Neural cell (in vitro differentiated cells): ENCODE measurements around the gene DAZAP1. TPM values are rescaled to one million over a fixed set of nuclear protein-coding genes. Genes with fewer than 3 reads are reported as not detected.

Source experiments
- H2AFZ ChIP-seq: fragments of 200-600, 300-800 bp; sonication (generic), shearing (Covaris generic); 2 replicates; pipeline ENCODE4 v1.6.0; 2014; ENCODE audit warnings: low read depth, mild to moderate bottlenecking, antibody characterized with exemption, low read length, moderate library complexity
- H3F3A ChIP-seq: fragments of 200-600 bp; shearing (Covaris generic); 2 replicates; pipeline ENCODE4 v1.6.1; 2016; ENCODE audit warnings: mild to moderate bottlenecking, moderate library complexity, mixed read lengths, antibody characterized with exemption, low read length; ENCODE audit not compliant: insufficient read depth, poor library complexity, severe bottlenecking
- H3K27ac ChIP-seq: fragments of 200-600, 300-800 bp; sonication (generic), shearing (Covaris generic); 2 replicates; pipeline ENCODE4 v1.5.1; 2014; ENCODE audit warnings: mild to moderate bottlenecking, low read length, moderate library complexity
- H3K27me3 ChIP-seq: fragments of 300-800, 200-600 bp; sonication (generic), shearing (Covaris generic); 2 replicates; pipeline ENCODE4 v1.6.0; 2014; ENCODE audit warnings: mild to moderate bottlenecking, low read depth, low read length, moderate library complexity; ENCODE audit not compliant: insufficient read depth
- H3K36me3 ChIP-seq: fragments of 300-800, 200-600 bp; sonication (generic), shearing (Covaris generic); 2 replicates; pipeline ENCODE4 v1.5.1; 2014; ENCODE audit warnings: mild to moderate bottlenecking, antibody characterized with exemption, low read length, moderate library complexity; ENCODE audit not compliant: insufficient read depth
- H3K4me2 ChIP-seq: fragments of 300-800, 200-600 bp; sonication (generic), shearing (Covaris generic); 2 replicates; pipeline ENCODE4 v1.6.0; 2014; ENCODE audit warnings: mild to moderate bottlenecking, low read length
- H3K4me3 ChIP-seq: fragments of 300-800, 200-600 bp; sonication (generic), shearing (Covaris generic); 2 replicates; pipeline ENCODE4 v1.5.1; 2014; ENCODE audit warnings: mild to moderate bottlenecking, low read length, moderate library complexity
- H3K79me2 ChIP-seq: fragments of 200-600 bp; shearing (Covaris generic); replicated peaks from 2 replicates; pipeline ENCODE4 v1.6.0; 2014; ENCODE audit warnings: mild to moderate bottlenecking, low read length, moderate library complexity; ENCODE audit not compliant: insufficient read depth
- H3K9ac ChIP-seq: fragments of 300-800, 200-600 bp; sonication (generic), shearing (Covaris generic); 2 replicates; pipeline ENCODE4 v1.6.1; 2016; ENCODE audit warnings: mild to moderate bottlenecking, low read length, mixed read lengths
- H3K9me2 ChIP-seq: fragments of 200-600 bp; shearing (Covaris generic); 2 replicates; pipeline ENCODE4 v1.6.1; 2016; ENCODE audit warnings: mild to moderate bottlenecking, low read length, mixed read lengths; ENCODE audit not compliant: insufficient read depth
- H3K9me3 ChIP-seq: fragments of 200-600, 300-800 bp; sonication (generic), shearing (Covaris generic); 2 replicates; pipeline ENCODE4 v1.6.1; 2016; ENCODE audit warnings: mild to moderate bottlenecking, mixed run types, low read length, moderate library complexity, mixed read lengths
- H4K20me1 ChIP-seq: fragments of 200-600 bp; shearing (Covaris generic); 2 replicates; pipeline ENCODE4 v1.6.1; 2016; ENCODE audit warnings: mild to moderate bottlenecking, mixed run types; ENCODE audit not compliant: insufficient read depth
- EP300 ChIP-seq: fragments of 450-650 bp; conservative IDR thresholded peaks from 2 replicates; pipeline ENCODE4 v1.6.1; 2014; ENCODE audit warnings: antibody characterized with exemption, mild to moderate bottlenecking, moderate library complexity; ENCODE audit not compliant: poor library complexity, severe bottlenecking
- EZH2 ChIP-seq: fragments of 200-600, 300-800 bp; shearing (Covaris generic), sonication (generic); IDR thresholded peaks from 2 replicates; pipeline ENCODE4 v1.6.1; 2014; ENCODE audit warnings: antibody characterized with exemption, low read length, borderline replicate concordance, mild to moderate bottlenecking; ENCODE audit not compliant: insufficient read depth, poor library complexity, severe bottlenecking
- MXI1 ChIP-seq: fragments of 450-650 bp; conservative IDR thresholded peaks from 2 replicates; pipeline ENCODE4 v1.6.1; 2014; ENCODE audit warnings: antibody characterized with exemption, mild to moderate bottlenecking; ENCODE audit not compliant: poor library complexity, severe bottlenecking
- POLR2AphosphoS5 ChIP-seq: IDR thresholded peaks from 2 replicates; pipeline ENCODE4 v1.6.1; 2012
- RAD21 ChIP-seq: fragments of 450-650 bp; conservative IDR thresholded peaks from 2 replicates; pipeline ENCODE4 v1.6.1; 2014; ENCODE audit warnings: antibody characterized with exemption, mild to moderate bottlenecking, moderate library complexity
- SMC3 ChIP-seq: fragments of 450-650 bp; conservative IDR thresholded peaks from 2 replicates; pipeline ENCODE4 v1.6.1; 2014; ENCODE audit warnings: antibody characterized with exemption, mild to moderate bottlenecking, moderate library complexity; ENCODE audit not compliant: poor library complexity
- TAF1 ChIP-seq: IDR thresholded peaks from 2 replicates; pipeline ENCODE4 v1.6.1; 2012; ENCODE audit warnings: low read depth
- polyA minus RNA-seq: library from RNA; depleted of rRNA, polyadenylated mRNA; stranded (reverse); fragments of >200 nt; gene quantifications from 2 replicates; pipeline ENCODE4 v1.2.3, GENCODE V29; 2014
- polyA plus RNA-seq: library from polyadenylated mRNA; depleted of rRNA; stranded (reverse); fragments of >200 nt; gene quantifications from 2 replicates; pipeline ENCODE4 v1.2.3, GENCODE V29; 2014
- TF ChIP-seq, protein P1 (sequence below): IDR thresholded peaks from 2 replicates; pipeline ENCODE4 v1.6.1; 2012; ENCODE audit warnings: borderline replicate concordance
- TF ChIP-seq, protein P2 (sequence below): fragments of 450-650 bp; IDR thresholded peaks from 2 replicates; pipeline ENCODE4 v1.5.1; 2014; ENCODE audit warnings: antibody characterized with exemption, mild to moderate bottlenecking, moderate library complexity; ENCODE audit not compliant: poor library complexity, severe bottlenecking

Gene DAZAP1
- polyA plus RNA-seq (60.5 and 95.2 TPM in 2 replicates), polyA minus RNA-seq (34.6 and 39.8 TPM in 2 replicates)

DNA sequence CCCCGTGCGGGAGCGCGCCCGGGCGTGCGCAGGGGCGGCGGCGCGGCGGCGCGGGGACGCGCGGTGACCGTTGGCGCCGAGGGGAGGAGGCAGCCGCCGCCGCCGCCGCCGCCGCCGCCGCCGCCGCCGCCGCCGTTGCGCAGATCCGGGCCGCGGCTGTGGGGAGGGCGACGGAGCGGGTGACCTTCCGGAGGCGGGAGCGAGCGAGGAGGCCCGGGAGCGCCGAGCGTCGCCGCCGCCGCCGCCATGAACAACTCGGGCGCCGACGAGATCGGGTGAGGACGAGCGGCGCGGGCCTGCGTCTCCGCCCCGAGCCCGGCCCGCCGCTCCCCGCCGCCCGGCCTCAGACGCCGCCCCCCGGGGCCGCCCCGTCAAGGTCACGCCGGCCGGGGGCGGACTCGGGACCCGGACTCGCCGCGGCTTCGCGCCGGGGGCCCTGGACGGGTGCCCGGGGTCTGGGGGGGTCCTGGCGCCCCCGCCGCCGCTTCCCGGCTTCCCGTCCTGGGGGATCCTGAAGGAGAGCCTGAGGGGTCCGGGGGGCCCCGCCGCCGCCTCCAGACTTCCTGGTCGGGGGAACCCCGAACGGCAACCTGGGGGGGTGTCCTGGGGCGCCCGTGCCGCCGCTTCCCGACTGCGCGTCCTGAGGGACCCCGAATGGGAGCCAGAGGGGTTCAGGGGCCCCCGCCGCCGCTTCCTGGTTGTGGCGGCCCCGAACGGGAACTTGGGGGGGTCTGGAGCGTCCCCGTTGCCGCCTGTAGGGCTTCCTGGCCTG lies at the start of gene DAZAP1:
TSS of gene DAZAP1 (plus strand) at position 59 of the 772 bp plus-strand sequence. CDS start at position 247, 188 bp downstream.
- Histone ChIP-seq H2AFZ (peak within 1 kb of the TSS; percentile 65), H4K20me1 (peaks cover 31% of the 10 kb centered on the region), H3F3A (no peaks in the 10 kb centered on the region), H3K9me2 (no peaks in the 10 kb centered on the region), H3K4me2 (peak within 1 kb of the TSS; percentile 89), H3K9me3 (no peaks in the 10 kb centered on the region), H3K4me3 (peak within 1 kb of the TSS; percentile 95), H3K9ac (peak within 1 kb of the TSS; percentile 81), H3K36me3 (no peaks in the 10 kb centered on the region), H3K27ac (peak within 1 kb of the TSS; percentile 68), H3K79me2 (peaks cover 48% of the 10 kb centered on the region), H3K27me3 (no peaks in the 10 kb centered on the region)
- TF ChIP-seq EZH2 (no peak), RAD21 (no peak), MXI1 (no peak), TAF1 (no peak), SMC3 (no peak), POLR2AphosphoS5 (no peak), EP300 (no peak)
- TF ChIP-seq, protein P1, sequence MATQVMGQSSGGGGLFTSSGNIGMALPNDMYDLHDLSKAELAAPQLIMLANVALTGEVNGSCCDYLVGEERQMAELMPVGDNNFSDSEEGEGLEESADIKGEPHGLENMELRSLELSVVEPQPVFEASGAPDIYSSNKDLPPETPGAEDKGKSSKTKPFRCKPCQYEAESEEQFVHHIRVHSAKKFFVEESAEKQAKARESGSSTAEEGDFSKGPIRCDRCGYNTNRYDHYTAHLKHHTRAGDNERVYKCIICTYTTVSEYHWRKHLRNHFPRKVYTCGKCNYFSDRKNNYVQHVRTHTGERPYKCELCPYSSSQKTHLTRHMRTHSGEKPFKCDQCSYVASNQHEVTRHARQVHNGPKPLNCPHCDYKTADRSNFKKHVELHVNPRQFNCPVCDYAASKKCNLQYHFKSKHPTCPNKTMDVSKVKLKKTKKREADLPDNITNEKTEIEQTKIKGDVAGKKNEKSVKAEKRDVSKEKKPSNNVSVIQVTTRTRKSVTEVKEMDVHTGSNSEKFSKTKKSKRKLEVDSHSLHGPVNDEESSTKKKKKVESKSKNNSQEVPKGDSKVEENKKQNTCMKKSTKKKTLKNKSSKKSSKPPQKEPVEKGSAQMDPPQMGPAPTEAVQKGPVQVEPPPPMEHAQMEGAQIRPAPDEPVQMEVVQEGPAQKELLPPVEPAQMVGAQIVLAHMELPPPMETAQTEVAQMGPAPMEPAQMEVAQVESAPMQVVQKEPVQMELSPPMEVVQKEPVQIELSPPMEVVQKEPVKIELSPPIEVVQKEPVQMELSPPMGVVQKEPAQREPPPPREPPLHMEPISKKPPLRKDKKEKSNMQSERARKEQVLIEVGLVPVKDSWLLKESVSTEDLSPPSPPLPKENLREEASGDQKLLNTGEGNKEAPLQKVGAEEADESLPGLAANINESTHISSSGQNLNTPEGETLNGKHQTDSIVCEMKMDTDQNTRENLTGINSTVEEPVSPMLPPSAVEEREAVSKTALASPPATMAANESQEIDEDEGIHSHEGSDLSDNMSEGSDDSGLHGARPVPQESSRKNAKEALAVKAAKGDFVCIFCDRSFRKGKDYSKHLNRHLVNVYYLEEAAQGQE: no peak
- TF ChIP-seq, protein P2, sequence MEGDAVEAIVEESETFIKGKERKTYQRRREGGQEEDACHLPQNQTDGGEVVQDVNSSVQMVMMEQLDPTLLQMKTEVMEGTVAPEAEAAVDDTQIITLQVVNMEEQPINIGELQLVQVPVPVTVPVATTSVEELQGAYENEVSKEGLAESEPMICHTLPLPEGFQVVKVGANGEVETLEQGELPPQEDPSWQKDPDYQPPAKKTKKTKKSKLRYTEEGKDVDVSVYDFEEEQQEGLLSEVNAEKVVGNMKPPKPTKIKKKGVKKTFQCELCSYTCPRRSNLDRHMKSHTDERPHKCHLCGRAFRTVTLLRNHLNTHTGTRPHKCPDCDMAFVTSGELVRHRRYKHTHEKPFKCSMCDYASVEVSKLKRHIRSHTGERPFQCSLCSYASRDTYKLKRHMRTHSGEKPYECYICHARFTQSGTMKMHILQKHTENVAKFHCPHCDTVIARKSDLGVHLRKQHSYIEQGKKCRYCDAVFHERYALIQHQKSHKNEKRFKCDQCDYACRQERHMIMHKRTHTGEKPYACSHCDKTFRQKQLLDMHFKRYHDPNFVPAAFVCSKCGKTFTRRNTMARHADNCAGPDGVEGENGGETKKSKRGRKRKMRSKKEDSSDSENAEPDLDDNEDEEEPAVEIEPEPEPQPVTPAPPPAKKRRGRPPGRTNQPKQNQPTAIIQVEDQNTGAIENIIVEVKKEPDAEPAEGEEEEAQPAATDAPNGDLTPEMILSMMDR: no peak

DNA sequence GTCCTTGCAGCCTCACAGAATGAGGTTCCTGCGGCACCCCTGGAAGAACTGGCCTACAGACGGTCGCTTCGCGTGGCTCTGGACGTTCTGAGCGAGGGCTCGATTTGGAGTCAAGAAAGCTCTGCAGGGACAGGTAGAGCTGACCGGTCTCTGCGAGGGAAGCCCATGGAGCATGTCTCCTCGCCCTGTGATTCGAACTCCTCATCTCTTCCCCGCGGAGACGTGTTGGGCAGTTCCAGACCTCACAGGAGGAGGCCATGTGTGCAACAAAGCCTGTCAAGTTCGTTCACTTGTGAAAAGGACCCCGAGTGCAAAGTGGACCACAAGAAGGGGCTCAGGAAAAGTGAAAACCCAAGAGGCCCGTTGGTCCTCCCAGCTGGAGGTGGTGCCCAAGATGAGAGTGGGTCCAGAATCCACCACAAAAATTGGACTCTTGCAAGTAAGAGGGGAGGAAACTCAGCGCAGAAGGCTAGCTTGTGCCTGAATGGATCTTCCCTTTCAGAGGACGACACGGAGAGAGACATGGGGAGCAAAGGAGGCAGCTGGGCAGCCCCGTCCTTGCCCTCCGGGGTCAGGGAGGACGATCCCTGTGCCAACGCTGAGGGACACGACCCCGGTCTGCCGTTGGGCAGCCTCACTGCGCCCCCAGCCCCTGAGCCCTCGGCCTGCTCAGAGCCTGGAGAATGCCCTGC lies 47.1 kb upstream of the DAZAP1 start:
- Histone ChIP-seq H3K36me3 (no peaks in the 10 kb centered on the region), H3K79me2 (peaks cover 11% of the 10 kb centered on the region), H3K27me3 (no peaks in the 10 kb centered on the region), H3K4me2 (no peak overlapping the region), H3K4me3 (peak overlapping the region; percentile 62), H4K20me1 (no peaks in the 10 kb centered on the region), H3K9me3 (no peaks in the 10 kb centered on the region), H3K9me2 (no peaks in the 10 kb centered on the region), H3K27ac (no peak overlapping the region), H3F3A (no peaks in the 10 kb centered on the region), H2AFZ (no peak overlapping the region), H3K9ac (no peak overlapping the region)
- TF ChIP-seq TAF1 (no peak), EP300 (no peak), EZH2 (no peak), RAD21 (no peak), MXI1 (no peak)
- TF ChIP-seq, protein P1: no peak
- TF ChIP-seq, protein P2: no peak
